ENCODE measurements around the gene TMBIM4.
A peak's percentile ranks its signal among the peaks of the same experiment; 100 is the strongest.

TMBIM4 gene

GRCh38 chr12:66140731-66141130, 29.1 kb downstream of the TMBIM4 start:
- no peak for DNase-seq (ENCODE audit: low read depth)

DNA sequence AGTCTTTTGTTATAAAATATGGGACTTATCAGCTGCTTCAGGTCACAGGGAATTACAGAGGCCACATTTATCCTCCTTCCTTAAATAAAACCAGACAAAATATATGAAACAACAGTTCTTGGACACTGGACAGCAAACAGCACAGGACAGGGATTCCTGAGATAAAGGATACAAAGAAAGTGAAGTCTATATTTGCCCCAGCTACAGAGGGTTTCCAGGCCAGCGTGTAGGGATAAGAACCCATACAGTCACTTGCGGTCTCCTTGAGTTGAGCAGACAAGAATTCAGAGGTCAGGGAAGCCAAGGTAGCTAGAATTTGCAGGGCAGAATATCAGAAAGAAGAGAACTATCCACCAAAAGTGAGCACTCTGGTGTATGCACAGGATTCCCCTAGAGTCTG, 30.5 kb downstream of the TMBIM4 start:
- DNase-seq (ENCODE audit: low read depth): no peak

- no peak for DNase-seq (ENCODE audit: low read depth)
Observed at GRCh38 chr12:66137937-66138336, 31.9 kb downstream of the TMBIM4 start.

DNA sequence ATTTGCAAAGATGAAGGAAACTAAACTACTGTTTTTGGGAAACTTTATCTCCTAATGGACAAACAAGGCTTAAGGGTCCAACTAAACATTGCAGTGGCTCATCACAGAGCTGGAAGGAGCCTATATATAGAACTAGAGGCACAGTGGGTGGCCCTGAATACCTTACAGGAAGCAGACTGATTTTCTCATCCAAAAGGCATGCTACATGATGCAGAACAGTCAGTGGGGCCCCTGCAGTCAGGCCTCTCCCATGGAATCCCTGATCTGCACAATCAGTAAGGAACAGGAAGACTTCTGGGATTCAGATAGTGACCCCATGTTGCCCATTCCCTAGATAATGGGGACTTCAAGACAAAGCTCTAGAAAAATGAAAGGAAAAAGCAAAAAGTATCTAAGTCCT, 37.4 kb downstream of the TMBIM4 start:
- no peak for DNase-seq (ENCODE audit: low read depth)

- no peak for DNase-seq (ENCODE audit: low read depth)
Observed at GRCh38 chr12:66131067-66131688, 38.6 kb downstream of the TMBIM4 start.

DNA sequence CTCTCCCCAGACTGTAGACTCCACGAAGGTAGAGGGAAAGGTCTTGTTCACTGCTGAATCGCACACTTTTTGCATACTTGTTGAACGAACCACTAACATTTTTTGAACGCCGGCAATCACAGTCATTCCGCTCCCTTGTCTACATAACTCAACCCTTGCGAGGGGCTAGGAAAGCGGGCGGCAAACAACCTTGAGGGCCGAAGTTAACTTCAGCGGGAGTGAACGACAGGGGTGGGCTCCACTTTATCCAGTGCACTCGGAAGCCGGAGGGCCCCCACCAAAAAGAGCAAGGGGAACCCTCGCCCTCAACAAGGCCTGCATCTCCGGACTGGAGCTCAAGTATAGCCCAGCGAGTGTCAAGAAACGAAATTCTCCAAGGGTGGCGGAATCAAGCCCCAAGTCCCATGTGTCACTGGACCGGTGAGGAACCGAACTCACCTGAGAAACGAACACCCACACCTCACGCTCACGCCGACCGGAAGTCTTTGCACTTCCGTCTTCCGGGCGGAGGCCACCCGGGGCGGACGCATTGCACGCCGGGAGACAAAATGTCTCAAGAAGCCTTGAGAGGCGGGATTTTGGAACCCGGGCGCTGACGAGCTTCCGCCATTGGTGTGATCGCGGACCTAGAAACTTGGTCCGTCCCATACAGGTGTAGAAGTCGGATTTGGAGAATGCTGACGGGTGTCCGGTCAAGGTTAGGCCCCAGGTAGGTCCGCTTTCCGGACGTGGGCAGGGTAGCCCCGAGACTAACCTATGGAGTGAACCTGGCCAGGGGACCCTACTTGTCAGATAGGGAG, 39.3 kb downstream of the TMBIM4 start, which contains the start of gene LLPH:
Gene LLPH (minus strand): TSS at position 484 of the 800 bp plus-strand sequence. CDS start 1,644 bp downstream, outside the sequence.
- DNase-seq (ENCODE audit: low read depth): peak; percentile 86

- no peak for DNase-seq (ENCODE audit: low read depth)
Observed at GRCh38 chr12:66129934-66130266, 39.9 kb downstream of the TMBIM4 start.

- DNase-seq (ENCODE audit: low read depth): no peak
Observed at GRCh38 chr12:66127650-66128049, 42.1 kb downstream of the TMBIM4 start.

GRCh38 chr12:66120477-66120876, 49.3 kb downstream of the TMBIM4 start:
- no peak for DNase-seq (ENCODE audit: low read depth)

DNA sequence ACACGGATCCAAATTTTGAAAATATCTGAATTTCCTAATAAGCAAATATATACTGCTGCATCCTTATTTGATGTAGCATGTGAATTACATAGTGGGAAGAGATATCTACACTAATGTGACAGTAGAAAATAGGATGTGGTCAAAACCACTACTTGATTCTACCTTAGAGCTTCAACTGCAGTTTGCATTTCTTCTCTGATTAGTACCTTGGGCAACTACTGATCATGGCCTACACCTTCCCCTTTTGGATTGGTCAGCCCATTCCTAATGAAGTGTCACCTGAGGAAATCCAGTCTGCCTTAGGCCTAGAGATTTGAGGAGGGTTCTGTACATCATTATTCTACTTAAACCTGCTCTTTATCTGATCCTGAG, 49.9 kb downstream of the TMBIM4 start:
- no peak for DNase-seq (ENCODE audit: low read depth)

DNA sequence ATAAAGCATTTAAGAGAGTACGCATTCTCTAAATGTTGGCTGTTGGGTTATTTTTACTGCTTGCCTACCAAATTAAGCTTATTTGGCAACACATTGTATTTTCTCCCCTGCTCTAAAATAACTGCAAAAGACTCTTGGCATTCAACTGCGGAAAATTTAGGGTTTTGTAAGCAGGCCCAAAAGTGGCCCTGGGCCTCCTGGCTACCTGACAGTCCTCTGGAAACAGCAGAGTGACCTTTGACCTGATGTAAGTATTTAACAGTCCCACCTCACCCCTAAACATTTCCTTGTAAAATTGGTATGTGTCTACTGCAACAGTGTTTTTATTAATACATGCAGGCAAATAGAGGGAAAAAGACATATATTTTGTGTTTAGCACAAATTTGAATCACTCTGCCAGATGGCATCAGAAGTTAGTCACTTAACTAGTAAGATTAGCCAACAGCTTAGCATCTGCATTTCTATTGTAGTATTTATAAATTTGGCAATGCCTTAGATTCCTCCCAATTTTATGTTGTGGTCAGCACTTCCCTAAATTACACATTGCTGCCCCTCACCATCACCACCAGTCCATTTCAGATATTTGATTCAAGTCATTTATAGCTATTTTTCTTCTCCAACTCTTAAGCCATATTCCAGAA, 50.4 kb downstream of the TMBIM4 start:
- no peak for DNase-seq (ENCODE audit: low read depth)

DNA sequence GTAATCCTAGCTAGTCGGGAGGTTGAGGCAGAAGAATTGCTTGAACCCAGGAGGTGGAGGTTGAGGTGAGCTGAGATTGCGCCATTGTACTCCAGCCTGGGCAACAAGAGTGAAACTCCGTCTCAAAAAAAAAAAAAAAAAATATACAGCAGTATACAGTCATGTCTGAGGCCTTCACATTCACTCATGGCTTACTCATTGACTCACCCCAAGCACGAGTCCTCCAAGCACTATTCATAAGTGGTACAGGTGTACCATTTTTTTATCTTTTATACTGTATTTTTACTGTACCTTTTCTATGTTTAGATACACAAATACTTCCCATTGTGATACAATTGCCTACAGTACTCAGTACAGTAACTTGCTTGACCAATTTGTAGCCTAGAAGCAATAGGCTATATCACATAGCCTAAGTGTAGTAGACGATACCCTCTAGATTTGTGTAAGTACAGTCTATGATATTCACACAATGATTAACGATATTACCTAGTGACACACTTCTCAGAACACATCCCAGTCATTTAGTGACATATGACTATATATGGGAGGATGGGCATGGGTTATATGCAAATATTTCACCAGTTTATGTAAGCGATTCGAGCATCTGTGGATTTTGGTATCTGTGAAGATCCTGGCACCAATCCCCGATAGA, 51.4 kb downstream of the TMBIM4 start:
- DNase-seq (ENCODE audit: low read depth): no peak

- DNase-seq (ENCODE audit: low read depth): no peak
Observed at GRCh38 chr12:66117242-66117641, 52.6 kb downstream of the TMBIM4 start.

- DNase-seq (ENCODE audit: low read depth): no peak
Observed at GRCh38 chr12:66115071-66115600, 54.7 kb downstream of the TMBIM4 start.

GRCh38 chr12:66113471-66113870, 56.3 kb downstream of the TMBIM4 start:
- no peak for DNase-seq (ENCODE audit: low read depth)

DNA sequence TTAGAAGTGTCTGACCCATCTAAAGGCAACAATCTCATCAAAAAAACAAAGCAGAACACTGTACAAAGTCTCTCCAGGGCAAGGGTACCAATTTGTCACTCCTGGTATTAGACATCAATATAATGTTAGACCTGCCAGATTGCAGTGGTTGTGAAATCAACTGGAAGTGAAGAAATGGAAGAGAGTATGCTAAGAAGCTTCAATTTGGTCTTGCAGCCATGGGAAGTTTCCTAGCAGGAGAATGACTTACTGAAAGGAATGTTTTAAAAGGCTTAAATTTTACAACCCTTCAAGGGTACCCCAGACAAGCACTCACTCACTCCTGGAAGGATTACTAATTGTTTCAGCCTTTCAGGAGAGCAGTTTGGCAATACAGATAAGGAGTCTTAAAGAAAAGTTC, 58.2 kb downstream of the TMBIM4 start:
- no peak for DNase-seq (ENCODE audit: low read depth)

- DNase-seq (ENCODE audit: low read depth): no peak
Observed at GRCh38 chr12:66109056-66109455, 60.7 kb downstream of the TMBIM4 start.

GRCh38 chr12:66108386-66108785, 61.4 kb downstream of the TMBIM4 start:
- DNase-seq (ENCODE audit: low read depth): no peak

DNA sequence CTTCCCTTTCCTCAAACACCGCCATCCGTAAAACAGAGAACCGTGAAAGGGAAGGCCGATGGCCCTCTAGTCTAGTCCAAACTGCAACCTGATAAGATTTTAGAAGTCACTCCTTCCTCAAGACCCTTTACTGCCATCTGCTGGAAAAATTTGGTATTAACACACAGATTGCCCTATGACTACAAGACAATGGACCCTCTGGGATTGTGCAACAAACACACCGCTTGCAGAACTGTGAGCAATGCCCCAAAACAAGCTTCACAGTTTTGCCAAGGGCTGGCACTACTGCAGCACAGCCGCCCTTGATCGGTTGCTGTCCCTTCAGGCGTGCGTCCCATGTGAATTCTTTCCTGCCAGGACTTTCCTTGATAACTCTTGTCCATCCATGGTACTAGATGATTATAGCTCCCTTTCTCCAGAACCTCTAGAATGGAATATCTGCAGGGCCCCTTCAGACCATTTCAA, 62.3 kb downstream of the TMBIM4 start:
- no peak for DNase-seq (ENCODE audit: low read depth)

GRCh38 chr12:66103016-66103913, 66.5 kb downstream of the TMBIM4 start:
- DNase-seq (ENCODE audit: low read depth): no peak

DNA sequence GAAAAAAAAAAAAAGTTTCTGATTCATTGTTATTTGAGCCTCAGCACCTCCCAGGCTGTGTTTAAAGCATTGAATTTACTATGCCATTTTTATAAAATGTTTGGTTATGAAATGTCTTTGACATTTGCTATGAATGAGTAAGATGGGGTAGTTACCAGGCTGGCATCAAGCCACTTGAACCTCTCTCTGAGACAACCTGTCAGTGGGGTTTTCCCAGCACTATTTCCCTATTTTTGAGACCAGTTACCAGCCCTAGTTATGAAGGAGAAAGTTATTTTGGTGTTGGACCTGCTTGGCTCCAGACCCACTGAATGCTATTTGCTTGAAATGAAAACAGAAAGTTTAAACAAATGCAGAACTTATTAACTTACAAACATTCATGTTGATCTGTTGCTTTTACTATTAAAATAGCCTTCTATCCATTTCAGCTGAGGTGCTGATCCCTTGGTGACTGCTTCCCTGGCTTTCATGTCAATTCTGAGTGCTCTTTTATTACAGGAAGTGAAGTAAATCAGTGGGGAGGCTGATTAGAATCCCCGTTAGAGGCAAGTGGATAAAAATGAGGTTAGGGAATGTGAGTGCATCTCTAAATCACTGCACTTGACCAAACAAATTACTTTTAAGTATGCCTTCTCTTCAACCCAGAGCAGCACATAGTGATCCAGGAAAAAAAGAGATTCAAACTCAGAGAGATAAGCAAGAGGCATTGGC, 77.1 kb downstream of the TMBIM4 start:
- DNase-seq (ENCODE audit: low read depth): no peak

Measured in stimulated activated CD8-positive, alpha-beta memory T cell treated with anti-CD3 and anti-CD28 coated beads, Interleukin-4, amount 100 ng/mL, for 24 hours (primary cell).